ENCODE data around the gene PKP4.
A peak's percentile ranks its signal among the peaks of the same experiment; 100 is the strongest.

PKP4 gene

GRCh38 chr2:158498749-158499136, 42.0 kb downstream of the PKP4 start:
- DNase-seq = no peak

DNA sequence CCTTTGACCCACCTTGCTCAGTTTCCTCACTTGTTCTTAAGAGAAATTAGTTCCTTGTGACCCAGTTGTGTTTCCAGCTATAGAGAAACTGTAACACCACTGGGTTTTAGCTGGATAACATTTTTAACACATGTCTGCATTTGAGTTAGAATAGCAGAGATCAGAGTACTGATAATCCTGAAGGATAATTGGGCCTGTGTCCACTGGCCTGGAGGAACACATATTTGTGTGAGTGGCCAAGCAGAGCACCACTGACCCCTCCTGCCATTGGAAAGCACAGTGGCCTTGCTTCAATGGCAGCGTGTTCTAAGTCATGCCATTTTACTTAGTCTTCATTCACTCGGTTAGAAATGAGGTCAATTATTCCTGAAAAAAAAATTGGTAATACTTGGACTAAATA, 42.6 kb downstream of the PKP4 start:
- DNase-seq = no peak

- no peak for DNase-seq
Measured at GRCh38 chr2:158500333-158500732, 43.6 kb downstream of the PKP4 start.

DNA sequence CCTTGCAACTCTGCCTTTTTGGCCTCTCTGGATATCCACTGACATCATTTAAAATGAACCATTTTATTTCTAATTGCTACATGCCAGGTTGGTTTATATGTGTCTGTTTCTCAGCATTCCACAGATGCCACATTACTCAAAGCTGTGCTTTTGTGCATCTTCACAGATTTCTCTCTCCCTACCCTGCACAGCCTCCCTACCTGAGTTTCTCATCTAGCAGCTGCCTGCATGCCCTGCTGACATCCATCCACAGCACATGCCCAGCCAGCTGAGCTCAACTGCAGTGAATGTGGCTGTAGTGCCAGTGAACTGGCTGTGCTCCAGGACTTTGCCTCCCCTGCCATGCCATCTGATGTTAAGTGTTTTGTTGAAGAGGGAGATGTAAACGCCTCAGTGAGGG, 44.5 kb downstream of the PKP4 start:
- DNase-seq = no peak

DNA sequence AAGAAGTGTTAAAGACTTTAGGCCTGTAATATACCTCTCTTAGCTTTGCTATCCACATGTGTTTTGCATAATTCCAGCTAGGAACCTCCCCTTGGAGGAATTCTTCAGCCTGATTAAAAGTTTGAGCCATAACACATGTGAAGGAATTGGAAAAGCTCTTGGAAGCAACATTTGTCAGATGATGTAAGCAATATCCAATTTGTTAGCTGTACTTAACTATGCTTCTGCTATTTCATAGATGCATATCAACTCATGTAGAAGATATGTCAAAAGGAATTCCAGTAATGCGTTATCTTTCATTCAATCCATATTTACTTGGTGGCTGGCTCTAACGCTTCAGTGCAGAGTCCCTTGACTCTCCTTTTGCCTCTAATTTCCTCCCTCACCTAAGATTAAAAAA, 46.2 kb downstream of the PKP4 start:
- peak; percentile 97 for DNase-seq

- no peak for DNase-seq
Measured at GRCh38 chr2:158504088-158504487, 47.3 kb downstream of the PKP4 start.

- no peak for DNase-seq
Measured at GRCh38 chr2:158505448-158505934, 48.7 kb downstream of the PKP4 start.

GRCh38 chr2:158507141-158507540, 50.4 kb downstream of the PKP4 start:
- no peak for DNase-seq

DNA sequence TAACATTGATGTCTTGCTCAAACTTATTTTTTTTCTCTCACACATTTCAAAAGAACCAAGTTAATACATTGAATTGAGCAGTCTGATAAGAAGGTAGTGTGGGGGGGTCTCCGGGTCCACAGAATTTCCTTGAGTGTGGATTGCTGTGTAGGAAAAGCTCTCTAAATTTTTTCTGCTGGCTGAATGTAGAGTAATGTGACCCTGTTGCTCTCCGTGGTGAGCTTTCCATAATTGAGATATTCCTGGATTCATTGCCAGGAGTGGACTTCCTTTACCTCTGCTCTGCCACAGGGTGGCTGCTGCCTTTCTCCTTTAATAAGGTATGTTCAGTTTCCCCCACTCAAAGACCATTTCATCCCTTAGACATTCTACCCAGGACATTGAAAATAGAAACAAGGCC, 50.9 kb downstream of the PKP4 start:
- no peak for DNase-seq

GRCh38 chr2:158509928-158510797, 53.4 kb downstream of the PKP4 start:
- peak; percentile 69 for DNase-seq

GRCh38 chr2:158510887-158511286, 54.1 kb downstream of the PKP4 start:
- DNase-seq = no peak

GRCh38 chr2:158511706-158512105, 55.0 kb downstream of the PKP4 start:
- DNase-seq = no peak

DNA sequence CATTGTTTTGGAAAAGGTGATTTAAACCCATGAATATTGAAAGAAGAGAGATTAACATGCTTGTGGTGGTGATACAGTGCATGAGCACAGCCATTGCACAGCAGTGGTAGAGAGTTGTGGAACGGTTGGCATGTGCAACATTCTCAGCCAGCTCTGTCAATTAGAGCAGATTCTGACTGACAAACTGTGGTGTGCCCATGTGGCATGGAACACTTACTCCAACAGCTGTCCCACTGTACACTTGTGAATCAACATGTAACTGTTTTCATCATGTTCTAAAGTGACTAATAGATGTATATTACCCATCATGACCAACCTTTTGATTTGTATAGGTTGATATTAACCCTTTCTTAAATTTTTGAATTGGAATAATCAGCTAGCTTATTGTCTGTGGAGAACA, 55.6 kb downstream of the PKP4 start:
- no peak for DNase-seq

DNA sequence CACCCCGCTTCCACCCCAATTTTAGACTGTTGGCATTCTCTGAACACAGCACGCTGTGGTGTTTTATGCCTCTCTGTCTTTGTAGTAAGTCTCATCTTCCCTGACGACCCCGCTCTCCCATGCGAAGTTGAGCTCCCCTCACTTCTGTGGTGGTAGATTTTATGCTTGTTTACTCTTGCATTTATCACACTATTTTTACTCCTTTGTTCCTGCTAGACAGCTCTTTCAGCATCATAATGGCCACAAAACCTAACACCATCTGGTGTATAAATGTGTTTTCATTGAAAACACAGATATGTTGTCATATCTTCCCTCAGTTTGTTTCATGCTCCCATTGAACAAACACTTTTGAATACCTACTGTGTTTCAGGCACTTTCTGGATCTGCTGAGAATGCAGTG, 57.1 kb downstream of the PKP4 start:
- DNase-seq = no peak

GRCh38 chr2:158518084-158518483, 61.3 kb downstream of the PKP4 start:
- DNase-seq = peak; percentile 20

- DNase-seq = no peak
Measured at GRCh38 chr2:158519481-158519880, 62.7 kb downstream of the PKP4 start.

DNA sequence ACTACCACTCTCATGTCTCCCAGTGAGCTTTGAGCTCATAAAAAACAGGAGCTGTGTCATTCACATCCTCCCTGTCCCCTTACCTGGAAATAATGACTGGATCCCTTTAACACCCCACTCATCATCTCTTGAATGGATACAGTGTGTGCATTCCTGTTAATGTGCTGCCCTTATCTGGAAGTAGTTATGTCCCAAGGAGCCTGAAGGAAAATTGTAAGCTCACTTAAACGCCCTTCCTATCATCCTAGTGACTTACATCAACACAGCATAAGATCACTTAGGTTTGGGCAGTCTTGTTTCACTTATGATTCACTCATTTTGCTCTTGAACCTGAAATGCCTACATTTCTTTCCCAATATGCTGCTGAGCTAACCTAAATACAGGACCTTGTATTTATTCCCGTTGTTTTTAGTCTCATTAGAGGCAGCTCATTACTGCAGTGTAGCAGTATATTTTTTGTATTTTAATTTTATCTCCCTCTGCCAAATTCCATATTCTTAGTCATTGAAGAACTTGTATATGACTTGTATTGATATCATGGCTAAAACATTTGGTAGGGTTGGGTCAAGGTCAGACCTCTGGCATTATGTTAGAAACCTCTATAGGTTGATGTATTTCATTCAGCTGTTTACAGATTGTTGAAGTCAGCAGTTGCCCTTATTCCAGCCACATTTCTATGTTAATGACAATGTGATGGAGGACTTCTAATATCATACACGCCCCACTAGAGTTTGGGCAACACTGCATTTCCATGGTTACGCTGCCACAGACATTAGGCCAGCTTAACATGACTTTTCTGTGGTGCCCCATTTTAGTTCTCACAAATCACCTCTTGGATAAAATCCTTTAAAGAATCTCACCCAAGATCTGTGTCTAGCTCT, 72.9 kb downstream of the PKP4 start:
- DNase-seq = peak; percentile 68

- no peak for DNase-seq
Measured at GRCh38 chr2:158530829-158531228, 74.1 kb downstream of the PKP4 start.

DNA sequence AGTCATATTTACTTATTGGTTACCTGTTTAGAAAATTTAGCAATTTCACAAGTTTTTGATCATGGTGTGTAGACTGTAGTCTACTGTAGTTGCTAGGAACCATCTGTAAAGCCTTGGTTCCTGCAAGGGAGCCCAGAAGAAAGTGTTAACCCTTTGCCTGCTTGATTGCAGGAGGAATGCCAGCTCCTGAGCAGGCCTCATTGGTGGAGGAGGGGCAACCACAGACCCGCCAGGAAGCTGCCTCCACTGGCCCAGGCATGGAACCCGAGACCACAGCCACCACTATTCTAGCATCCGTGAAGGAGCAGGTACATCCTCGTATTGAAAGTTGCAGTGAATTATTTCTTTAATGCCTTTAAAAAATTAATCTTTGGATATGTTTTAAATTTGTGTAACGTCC, 76.3 kb downstream of the PKP4 start:
- no peak for DNase-seq

GRCh38 chr2:158539176-158540005, 82.6 kb downstream of the PKP4 start:
- peak; percentile 81 for DNase-seq

- DNase-seq = no peak
Measured at GRCh38 chr2:158542577-158542976, 85.8 kb downstream of the PKP4 start.

- no peak for DNase-seq
Measured at GRCh38 chr2:158543957-158544356, 87.2 kb downstream of the PKP4 start.

GRCh38 chr2:158544998-158545397, 88.2 kb downstream of the PKP4 start:
- no peak for DNase-seq
